Measurements from ENCODE around the gene FOXJ3. TPM values are rescaled to one million over a fixed set of nuclear protein-coding genes. Genes with fewer than 3 reads are reported as not detected.

Gene FOXJ3
- total and polyA plus RNA-seq, 2 of the 13 experiments (the other 11 are each of a cell fraction or from before 2014, with no cell fraction given) = 16.6 to 48.5 TPM

GRCh38 chr1:42239041-42239440 is 96.0 kb downstream of the FOXJ3 start:
- 79% methylated on average over 1 of the region's 1 CpG for WGBS (ENCODE audit: low lambda C conversion rate)
- Histone ChIP-seq H3K79me2 (ENCODE audit: insufficient read depth, low read length) (peaks cover 39% of the 10 kb centered on the region), H3K4me3 (replicated peaks in 1 of 3; ENCODE audit: insufficient read depth in 1 of 3, low read depth in 2 of 3, low read length in 3 of 3) (no peak overlapping the region), H3K27ac (ENCODE audit: extremely low read length, insufficient read depth, low read length) (no peak overlapping the region), H4K20me1 (ENCODE audit: insufficient read depth, low read length) (peaks cover 12% of the 10 kb centered on the region; the same call in 1 of the 2 replicates), H3K27me3 (ENCODE audit: control insufficient read depth in 1 of 2, insufficient read depth in 2 of 2, low read length in 2 of 2) (no peaks in the 10 kb centered on the region), H3K36me3 (replicated peaks in 1 of 2; ENCODE audit: control insufficient read depth in 1 of 2, insufficient read depth in 2 of 2, low read length in 2 of 2) (peaks cover 1 to 3% of the 10 kb centered on the region in 2 experiments; a peak in 1 of 5 replicates), H3K9ac (ENCODE audit: insufficient read depth, low read depth, low read length) (no peak overlapping the region), H3K9me3 (ENCODE audit: low read length) (peaks cover 27% of the 10 kb centered on the region), H3K4me1 (ENCODE audit: insufficient read depth, low read length) (no peaks in the 10 kb centered on the region), H2AFZ (ENCODE audit: low read length) (no peak overlapping the region), H3K4me2 (ENCODE audit: low read depth, low read length) (no peak overlapping the region)
- CTCF ChIA-PET (ENCODE audit: low intra/inter-chr PET ratio, low total read pairs) = no interaction called here
- BruUV-seq (replicated peaks) = no TSS peak
- in situ Hi-C loops (cut with HindIII; ENCODE audit: extremely low pct_ligation_motif_present, low pct_unique_long_range_greater_than_20kb) (no loop called here), intact Hi-C loops (cut with micrococcal nuclease; ENCODE audit: unreplicated experiment) (no loop called here)
- FAIRE-seq (no peak), ATAC-seq (no peak), DNase-seq (ENCODE audit: low spot score) (no peak)
- POLR2A ChIA-PET = no interaction called here
- TF ChIP-seq ZNF280D (CRISPR knock-in tag; IDR thresholded peaks at IDR 0.05) (peak; percentile 86; the same call in 1 of the 2 replicates), KDM1A (CRISPR knock-in tag; IDR thresholded peaks at IDR 0.05) (peak; percentile 50; the same call in 1 of the 2 replicates), FOXO1 (CRISPR knock-in tag; IDR thresholded peaks at IDR 0.05) (no peak), GTF2F1 (IDR thresholded peaks at IDR 0.05; ENCODE audit: low read length) (no peak), NONO (IDR thresholded peaks at IDR 0.05) (no peak), NONO (CRISPR knock-in tag; conservative IDR thresholded peaks at IDR 0.05) (no peak), HNRNPL (IDR thresholded peaks at IDR 0.05; ENCODE audit: low read depth, low read length) (no peak), TOE1 (CRISPR knock-in tag; IDR thresholded peaks at IDR 0.05) (no peak)
